ENCODE results near the gene SEC22C.
"Not testable (repeated sequence)": the region's sequence is repeated elsewhere in the genome, so short reads cannot be mapped to it uniquely, and the experiment has no call there.

SEC22C gene

DNA sequence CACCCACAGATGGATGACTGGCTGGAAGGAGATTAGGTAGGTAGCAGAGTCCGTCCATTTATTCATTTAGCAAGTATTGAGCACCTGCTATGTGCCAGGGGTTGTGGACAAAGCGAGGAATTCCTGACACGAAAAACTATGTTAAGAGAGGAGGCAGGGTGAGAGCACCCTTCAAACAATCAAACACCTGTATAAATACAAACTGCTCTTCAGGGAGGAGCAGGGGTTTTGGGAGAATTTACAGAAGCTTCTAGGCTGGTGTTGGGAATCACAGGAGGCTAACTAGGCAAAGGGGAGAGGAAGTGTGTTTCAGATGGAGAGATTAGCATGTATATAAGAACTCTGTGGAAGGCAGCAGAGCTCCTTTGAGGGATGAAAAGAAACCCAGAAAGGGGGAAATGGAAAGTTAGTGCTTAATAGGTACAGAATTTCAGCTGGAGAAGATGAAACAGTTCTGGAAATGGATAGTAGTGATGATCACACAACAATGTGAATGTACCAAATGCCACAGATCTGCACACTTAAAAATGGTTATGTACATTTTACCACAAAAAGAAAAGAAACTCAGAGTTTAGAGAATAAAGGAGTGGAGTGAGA is 805 bp upstream of the SEC22C start:
- H3K79me2 ChIP-seq, result peaks cover 6% of the 10 kb centered on the region
- no peaks in the 10 kb centered on the region for H3K36me3 ChIP-seq (ENCODE audit: control insufficient read depth, insufficient read depth, low read length)
- H2AFZ ChIP-seq, result peak overlapping the region; percentile 84
- peak overlapping the region; percentile 91 for H3K4me2 ChIP-seq (ENCODE audit: low read length)
- TF ChIP-seq, protein P1, sequence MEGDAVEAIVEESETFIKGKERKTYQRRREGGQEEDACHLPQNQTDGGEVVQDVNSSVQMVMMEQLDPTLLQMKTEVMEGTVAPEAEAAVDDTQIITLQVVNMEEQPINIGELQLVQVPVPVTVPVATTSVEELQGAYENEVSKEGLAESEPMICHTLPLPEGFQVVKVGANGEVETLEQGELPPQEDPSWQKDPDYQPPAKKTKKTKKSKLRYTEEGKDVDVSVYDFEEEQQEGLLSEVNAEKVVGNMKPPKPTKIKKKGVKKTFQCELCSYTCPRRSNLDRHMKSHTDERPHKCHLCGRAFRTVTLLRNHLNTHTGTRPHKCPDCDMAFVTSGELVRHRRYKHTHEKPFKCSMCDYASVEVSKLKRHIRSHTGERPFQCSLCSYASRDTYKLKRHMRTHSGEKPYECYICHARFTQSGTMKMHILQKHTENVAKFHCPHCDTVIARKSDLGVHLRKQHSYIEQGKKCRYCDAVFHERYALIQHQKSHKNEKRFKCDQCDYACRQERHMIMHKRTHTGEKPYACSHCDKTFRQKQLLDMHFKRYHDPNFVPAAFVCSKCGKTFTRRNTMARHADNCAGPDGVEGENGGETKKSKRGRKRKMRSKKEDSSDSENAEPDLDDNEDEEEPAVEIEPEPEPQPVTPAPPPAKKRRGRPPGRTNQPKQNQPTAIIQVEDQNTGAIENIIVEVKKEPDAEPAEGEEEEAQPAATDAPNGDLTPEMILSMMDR (IDR thresholded peaks at IDR 0.05), result no peak
- peak overlapping the region; percentile 32 for H3K9ac ChIP-seq
- peaks cover 6% of the 10 kb centered on the region for H3K4me1 ChIP-seq
- no peaks in the 10 kb centered on the region for H3K27me3 ChIP-seq (ENCODE audit: control insufficient read depth, insufficient read depth, low read length)
- H3K4me3 ChIP-seq (ENCODE audit: low read depth, low read length), result peak overlapping the region; percentile 89
- H3K27ac ChIP-seq, result peak overlapping the region; percentile 87
- H3K9me3 ChIP-seq (ENCODE audit: control insufficient read depth, low read length), result no peaks in the 10 kb centered on the region

DNA sequence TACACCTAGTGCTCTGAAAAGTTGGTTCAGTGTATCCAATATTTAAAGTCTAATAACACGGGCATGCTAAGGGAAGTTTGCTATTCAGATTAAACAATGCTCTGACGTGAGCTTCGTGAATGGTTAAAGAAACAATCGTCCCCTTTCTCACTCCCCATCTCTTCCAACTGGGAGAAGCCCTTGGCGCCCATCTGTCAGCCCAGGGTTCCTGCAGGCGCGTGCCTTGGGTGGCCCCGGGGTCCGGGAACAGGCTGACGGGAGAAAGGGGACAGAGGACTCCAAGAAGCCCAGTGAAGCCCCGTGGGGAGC is 413 bp downstream of the SEC22C start:
- no peaks in the 10 kb centered on the region for H3K27me3 ChIP-seq (ENCODE audit: control insufficient read depth, insufficient read depth, low read length)
- no peaks in the 10 kb centered on the region for H3K36me3 ChIP-seq (ENCODE audit: control insufficient read depth, insufficient read depth, low read length)
- peak overlapping the region; percentile 87 for H3K27ac ChIP-seq
- peak overlapping the region; percentile 84 for H2AFZ ChIP-seq
- peak overlapping the region; percentile 32 for H3K9ac ChIP-seq
- peak overlapping the region; percentile 89 for H3K4me3 ChIP-seq (ENCODE audit: low read depth, low read length)
- TF ChIP-seq, protein P1 (IDR thresholded peaks at IDR 0.05), result no peak
- peak overlapping the region; percentile 91 for H3K4me2 ChIP-seq (ENCODE audit: low read length)
- peaks cover 6% of the 10 kb centered on the region for H3K79me2 ChIP-seq
- no peaks in the 10 kb centered on the region for H3K9me3 ChIP-seq (ENCODE audit: control insufficient read depth, low read length)
- H3K4me1 ChIP-seq, result peaks cover 6% of the 10 kb centered on the region

GRCh38 chr3:42579346-42579745 is 2.4 kb downstream of the SEC22C start:
- not testable (repeated sequence) for H3K27me3 ChIP-seq (ENCODE audit: control insufficient read depth, insufficient read depth, low read length); H3K27ac ChIP-seq; H2AFZ ChIP-seq; H3K9ac ChIP-seq; H3K4me1 ChIP-seq; H3K36me3 ChIP-seq (ENCODE audit: control insufficient read depth, insufficient read depth, low read length); H3K9me3 ChIP-seq (ENCODE audit: control insufficient read depth, low read length); H3K4me3 ChIP-seq (ENCODE audit: low read depth, low read length); H3K4me2 ChIP-seq (ENCODE audit: low read length)
- peaks cover 17% of the 10 kb centered on the region for H3K79me2 ChIP-seq

DNA sequence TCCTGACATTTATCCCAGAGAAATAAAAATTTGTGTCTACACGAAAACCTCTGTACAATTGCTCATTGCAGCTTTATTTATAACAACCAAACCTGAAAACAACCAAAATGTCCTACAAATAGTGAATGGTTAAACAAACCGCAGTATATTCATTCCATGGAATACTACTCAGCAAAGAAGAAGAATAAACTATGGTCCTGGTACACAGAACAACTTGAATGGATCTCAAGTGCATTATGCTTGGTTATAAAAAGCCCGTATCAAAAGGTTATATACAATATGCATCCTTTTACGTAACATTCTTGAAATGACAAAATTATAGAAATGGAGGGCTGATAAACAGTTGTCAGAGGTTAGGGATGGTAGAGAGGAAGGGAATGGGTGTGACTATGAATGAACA is 3.7 kb downstream of the SEC22C start:
- H3K27me3 ChIP-seq (ENCODE audit: control insufficient read depth, insufficient read depth, low read length), result no peaks in the 10 kb centered on the region
- no peak overlapping the region for H2AFZ ChIP-seq
- no peaks in the 10 kb centered on the region for H3K36me3 ChIP-seq (ENCODE audit: control insufficient read depth, insufficient read depth, low read length)
- H3K9ac ChIP-seq, result no peak overlapping the region
- H3K79me2 ChIP-seq, result peaks cover 13% of the 10 kb centered on the region
- no peak overlapping the region for H3K4me2 ChIP-seq (ENCODE audit: low read length)
- H3K4me1 ChIP-seq, result peaks cover 6% of the 10 kb centered on the region
- no peak overlapping the region for H3K27ac ChIP-seq
- H3K9me3 ChIP-seq (ENCODE audit: control insufficient read depth, low read length), result no peaks in the 10 kb centered on the region
- TF ChIP-seq, protein P1 (IDR thresholded peaks at IDR 0.05), result no peak
- H3K4me3 ChIP-seq (ENCODE audit: low read depth, low read length), result no peak overlapping the region

- no peaks in the 10 kb centered on the region for H3K36me3 ChIP-seq (ENCODE audit: control insufficient read depth, insufficient read depth, low read length)
- H3K79me2 ChIP-seq, result peaks cover 16% of the 10 kb centered on the region
- no peak overlapping the region for H2AFZ ChIP-seq
- no peaks in the 10 kb centered on the region for H3K9me3 ChIP-seq (ENCODE audit: control insufficient read depth, low read length)
- no peak overlapping the region for H3K4me3 ChIP-seq (ENCODE audit: low read depth, low read length)
- TF ChIP-seq, protein P1 (IDR thresholded peaks at IDR 0.05), result no peak
- H3K4me1 ChIP-seq, result no peaks in the 10 kb centered on the region
- no peak overlapping the region for H3K9ac ChIP-seq
- H3K27me3 ChIP-seq (ENCODE audit: control insufficient read depth, insufficient read depth, low read length), result no peaks in the 10 kb centered on the region
- no peak overlapping the region for H3K4me2 ChIP-seq (ENCODE audit: low read length)
- no peak overlapping the region for H3K27ac ChIP-seq
These were observed 6.5 kb downstream of the SEC22C start for GRCh38 chr3:42575137-42575741.

Measured in parathyroid adenoma (tissue), 2 donors.